Epithelial cell of esophagus (primary cell): ENCODE measurements around the gene SLX9.

Experiments
- DNase-seq: peaks from one replicate; pipeline ENCODE4 v3.0.0; 2010; ENCODE audit warnings: low read depth
- H3K4me3 ChIP-seq: 2 replicates; pipeline ENCODE4 v1.5.1; 2011; ENCODE audit warnings: mild to moderate bottlenecking, low read length, control low read depth
- CTCF ChIP-seq: IDR thresholded peaks from 2 replicates; pipeline ENCODE4 v1.5.1; 2011; ENCODE audit warnings: low read depth, mild to moderate bottlenecking, low read length, control low read depth, inconsistent platforms; ENCODE audit not compliant: insufficient read depth; ENCODE audit errors: missing control alignments

The SLX9 gene

GRCh38 chr21:44917446-44918106 is 22.3 kb upstream of the SLX9 start:
- H3K4me3 ChIP-seq, result no peak overlapping the region
- DNase-seq, result no peak
- TF ChIP-seq CTCF, result no peak

DNA sequence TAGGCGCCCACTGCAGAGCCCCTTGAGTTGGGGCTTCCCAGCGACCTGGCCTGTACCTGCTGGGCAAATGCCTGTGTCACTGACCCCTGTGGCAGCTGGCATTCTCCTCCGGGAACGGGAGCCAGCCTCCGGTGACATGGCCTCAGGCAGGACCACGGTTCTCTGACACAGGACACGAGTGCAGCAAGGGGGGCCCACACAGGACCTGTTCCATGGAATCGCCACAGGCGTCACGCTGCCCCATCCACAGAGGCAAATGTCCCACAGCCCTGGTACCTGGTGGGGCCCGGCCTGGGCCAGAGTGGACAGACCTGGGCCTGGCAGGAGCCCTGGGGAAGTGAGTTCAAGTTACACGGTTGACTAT is 21.7 kb upstream of the SLX9 start:
- no peak for DNase-seq
- TF ChIP-seq CTCF, result no peak
- no peak overlapping the region for H3K4me3 ChIP-seq

- DNase-seq, result no peak
- no peak overlapping the region for H3K4me3 ChIP-seq
- TF ChIP-seq CTCF, result no peak
Measured at GRCh38 chr21:44918581-44919033, 21.2 kb upstream of the SLX9 start.

- DNase-seq, result no peak
- no peak overlapping the region for H3K4me3 ChIP-seq
Measured at GRCh38 chr21:44919111-44919912, 20.5 kb upstream of the SLX9 start.

DNA sequence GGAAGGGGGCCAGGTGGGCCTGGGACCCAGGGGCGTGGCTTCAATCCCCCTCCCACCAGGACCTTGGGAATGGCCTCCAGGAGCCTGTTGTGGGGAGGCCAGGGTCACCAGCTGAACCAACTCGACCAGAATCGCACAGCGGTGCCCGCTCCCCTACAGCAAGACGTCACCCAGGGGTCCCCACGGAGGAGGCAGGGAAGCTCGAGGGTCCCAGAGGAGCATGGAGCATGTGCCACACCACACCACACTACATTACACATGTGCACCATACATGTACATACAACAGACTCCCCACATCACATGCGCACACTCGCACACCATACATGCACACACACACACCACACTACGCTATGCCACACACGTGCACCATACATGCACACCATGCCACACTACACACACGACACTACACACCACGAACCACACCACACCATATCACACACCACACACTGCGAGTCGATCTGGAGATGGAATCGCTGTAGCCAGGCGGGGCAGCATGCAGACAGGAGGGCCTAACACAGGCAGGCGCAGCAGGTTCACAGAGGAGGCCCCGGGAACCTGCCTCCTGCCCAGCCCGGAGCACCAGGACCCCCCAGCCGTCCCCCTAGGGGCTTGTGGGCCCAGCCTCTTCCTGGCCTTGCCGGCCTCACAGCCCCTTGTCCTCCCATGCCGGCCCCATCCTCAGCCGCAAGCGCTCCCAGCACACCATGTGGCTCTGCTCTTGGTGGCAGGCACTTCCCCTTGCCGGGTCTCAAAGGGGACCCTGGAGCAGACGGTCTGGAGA is 19.7 kb upstream of the SLX9 start:
- no peak for DNase-seq
- no peak for TF ChIP-seq CTCF
- H3K4me3 ChIP-seq, result no peak overlapping the region

More at GRCh38 chr21:44919111-44919912, 20.5 kb upstream of the SLX9 start:
- no peak for TF ChIP-seq CTCF

GRCh38 chr21:44920694-44921604 is 18.9 kb upstream of the SLX9 start, which contains the start of gene ITGB2:
ITGB2 (minus strand) TSS chr21:44920899; CDS start chr21:44910782, 10,117 bp downstream.
- TF ChIP-seq CTCF, result no peak
- H3K4me3 ChIP-seq, result no peak within 1 kb of the TSS
- no peak for DNase-seq
